ENCODE data around the gene TTC23L.

Gene TTC23L

DNA sequence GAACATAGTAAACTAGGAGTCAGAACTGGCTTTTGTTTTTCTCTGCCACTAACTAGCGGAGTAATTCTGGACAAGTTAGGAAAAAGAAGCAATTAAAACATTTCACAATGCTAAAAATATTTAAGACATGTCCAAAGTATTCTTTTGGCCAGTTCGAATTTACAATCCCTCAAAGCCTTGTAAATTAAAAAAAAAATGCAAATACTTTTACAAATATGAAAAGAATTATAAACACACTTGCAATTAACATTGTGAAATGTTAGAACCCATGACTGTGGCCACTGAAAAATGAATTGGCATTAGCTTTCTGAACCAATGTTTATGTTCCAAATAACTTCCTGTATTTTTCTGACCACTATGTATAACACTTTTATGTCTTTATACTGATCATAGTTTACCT is 74.1 kb downstream of the TTC23L start:
- Histone ChIP-seq H4K20me1 (ENCODE audit: insufficient read depth, low read length, poor library complexity, severe bottlenecking) (peaks cover 39% of the 10 kb centered on the region), H3K36me3 (ENCODE audit: insufficient read depth, low read length) (peaks cover 29% of the 10 kb centered on the region; the same call in 1 of the 2 replicates), H3K9me2 (replicated peaks; ENCODE audit: low read depth, low read length) (no peaks in the 10 kb centered on the region), H3K79me2 (ENCODE audit: insufficient read depth, low read length) (peaks cover 72% of the 10 kb centered on the region), H3K4me3 (ENCODE audit: low read length, poor library complexity, severe bottlenecking) (peak overlapping the region; percentile 97), H3K4me2 (ENCODE audit: low read depth, low read length, poor library complexity, severe bottlenecking) (peak overlapping the region; percentile 82), H3K4me1 (ENCODE audit: insufficient read depth, low read length, poor library complexity, severe bottlenecking) (peaks cover 32% of the 10 kb centered on the region), H3K9me3 (ENCODE audit: insufficient read depth, low read depth, low read length) (no peaks in the 10 kb centered on the region), H3K9ac (ENCODE audit: low read depth, low read length, poor library complexity, severe bottlenecking) (peak overlapping the region; percentile 91), H3F3A (ENCODE audit: low read depth) (no peaks in the 10 kb centered on the region), H3K27me3 (ENCODE audit: insufficient read depth, low read length, poor library complexity, severe bottlenecking) (no peaks in the 10 kb centered on the region), H2AFZ (ENCODE audit: low read length) (no peak overlapping the region)
- TF ChIP-seq, protein P1, sequence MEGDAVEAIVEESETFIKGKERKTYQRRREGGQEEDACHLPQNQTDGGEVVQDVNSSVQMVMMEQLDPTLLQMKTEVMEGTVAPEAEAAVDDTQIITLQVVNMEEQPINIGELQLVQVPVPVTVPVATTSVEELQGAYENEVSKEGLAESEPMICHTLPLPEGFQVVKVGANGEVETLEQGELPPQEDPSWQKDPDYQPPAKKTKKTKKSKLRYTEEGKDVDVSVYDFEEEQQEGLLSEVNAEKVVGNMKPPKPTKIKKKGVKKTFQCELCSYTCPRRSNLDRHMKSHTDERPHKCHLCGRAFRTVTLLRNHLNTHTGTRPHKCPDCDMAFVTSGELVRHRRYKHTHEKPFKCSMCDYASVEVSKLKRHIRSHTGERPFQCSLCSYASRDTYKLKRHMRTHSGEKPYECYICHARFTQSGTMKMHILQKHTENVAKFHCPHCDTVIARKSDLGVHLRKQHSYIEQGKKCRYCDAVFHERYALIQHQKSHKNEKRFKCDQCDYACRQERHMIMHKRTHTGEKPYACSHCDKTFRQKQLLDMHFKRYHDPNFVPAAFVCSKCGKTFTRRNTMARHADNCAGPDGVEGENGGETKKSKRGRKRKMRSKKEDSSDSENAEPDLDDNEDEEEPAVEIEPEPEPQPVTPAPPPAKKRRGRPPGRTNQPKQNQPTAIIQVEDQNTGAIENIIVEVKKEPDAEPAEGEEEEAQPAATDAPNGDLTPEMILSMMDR (conservative IDR thresholded peaks at IDR 0.05; ENCODE audit: low read length), result no peak
- no peak for TF ChIP-seq EZH2phosphoT487 (IDR thresholded peaks at IDR 0.05; ENCODE audit: borderline replicate concordance)

DNA sequence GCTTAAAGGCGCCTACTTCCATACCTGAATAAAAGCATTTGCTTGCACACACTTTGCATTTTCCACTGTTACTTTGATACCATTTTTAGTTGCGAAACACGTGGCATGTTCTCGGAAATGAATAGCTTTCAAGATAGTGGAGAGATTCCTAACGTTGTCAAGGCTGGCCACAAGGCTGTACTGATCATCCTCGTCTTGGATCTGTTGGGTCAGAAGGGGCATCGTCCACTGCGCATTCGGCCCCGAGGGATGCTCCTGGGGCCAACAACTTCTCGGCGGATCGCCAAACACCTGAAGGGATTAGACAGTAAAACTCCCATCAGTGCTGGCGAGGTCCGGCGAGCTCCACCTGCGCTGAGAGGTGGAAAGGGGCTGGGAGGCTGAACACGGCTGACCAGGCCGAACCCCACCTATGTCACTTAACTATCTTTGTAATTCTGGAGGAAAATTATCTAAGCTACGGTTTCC is 75.7 kb downstream of the TTC23L start:
- H3K4me3 ChIP-seq (ENCODE audit: low read length, poor library complexity, severe bottlenecking), result peak overlapping the region; percentile 97
- H3K79me2 ChIP-seq (ENCODE audit: insufficient read depth, low read length), result peaks cover 88% of the 10 kb centered on the region
- H3K4me1 ChIP-seq (ENCODE audit: insufficient read depth, low read length, poor library complexity, severe bottlenecking), result peaks cover 40% of the 10 kb centered on the region
- H4K20me1 ChIP-seq (ENCODE audit: insufficient read depth, low read length, poor library complexity, severe bottlenecking), result peaks cover 54% of the 10 kb centered on the region
- no peaks in the 10 kb centered on the region for H3K9me2 ChIP-seq (replicated peaks; ENCODE audit: low read depth, low read length)
- H3K4me2 ChIP-seq (ENCODE audit: low read depth, low read length, poor library complexity, severe bottlenecking), result peak overlapping the region; percentile 82
- no peaks in the 10 kb centered on the region for H3K27me3 ChIP-seq (ENCODE audit: insufficient read depth, low read length, poor library complexity, severe bottlenecking)
- peak overlapping the region; percentile 93 for H2AFZ ChIP-seq (ENCODE audit: low read length)
- H3K9ac ChIP-seq (ENCODE audit: low read depth, low read length, poor library complexity, severe bottlenecking), result peak overlapping the region; percentile 91
- no peaks in the 10 kb centered on the region for H3K9me3 ChIP-seq (ENCODE audit: insufficient read depth, low read depth, low read length)
- H3K36me3 ChIP-seq (ENCODE audit: insufficient read depth, low read length), result peaks cover 19% of the 10 kb centered on the region
- TF ChIP-seq, protein P1 (conservative IDR thresholded peaks at IDR 0.05; ENCODE audit: low read length), result no peak
- TF ChIP-seq EZH2phosphoT487 (IDR thresholded peaks at IDR 0.05; ENCODE audit: borderline replicate concordance), result no peak
- H3F3A ChIP-seq (ENCODE audit: low read depth), result no peaks in the 10 kb centered on the region

- no peaks in the 10 kb centered on the region for H3K9me3 ChIP-seq (ENCODE audit: insufficient read depth, low read depth, low read length)
Observed at GRCh38 chr5:34915139-34915855, 76.3 kb downstream of the TTC23L start, which contains the start of the genes BRIX1 and RAD1. BRIX1 (plus strand) TSS chr5:34915711; CDS start chr5:34915739, 28 bp downstream. RAD1 (minus strand) TSS chr5:34915504; CDS start chr5:34914892, 612 bp downstream.

More at GRCh38 chr5:34915139-34915855, 76.3 kb downstream of the TTC23L start, which contains the start of the genes BRIX1 and RAD1:
- Histone ChIP-seq H3K4me1 (ENCODE audit: insufficient read depth, low read length, poor library complexity, severe bottlenecking) (peaks cover 41% of the 10 kb centered on the region), H4K20me1 (ENCODE audit: insufficient read depth, low read length, poor library complexity, severe bottlenecking) (peaks cover 60% of the 10 kb centered on the region), H3K9me2 (replicated peaks; ENCODE audit: low read depth, low read length) (no peaks in the 10 kb centered on the region), H3K4me3 (ENCODE audit: low read length, poor library complexity, severe bottlenecking) (peak within 1 kb of the TSS; percentile 97), H3K36me3 (ENCODE audit: insufficient read depth, low read length) (peaks cover 24% of the 10 kb centered on the region), H3K27me3 (ENCODE audit: insufficient read depth, low read length, poor library complexity, severe bottlenecking) (no peaks in the 10 kb centered on the region), H3K4me2 (ENCODE audit: low read depth, low read length, poor library complexity, severe bottlenecking) (peak within 1 kb of the TSS; percentile 99), H3F3A (ENCODE audit: low read depth) (no peaks in the 10 kb centered on the region), H3K79me2 (ENCODE audit: insufficient read depth, low read length) (peaks cover 93% of the 10 kb centered on the region), H3K9ac (ENCODE audit: low read depth, low read length, poor library complexity, severe bottlenecking) (peak within 1 kb of the TSS; percentile 91), H2AFZ (ENCODE audit: low read length) (peak within 1 kb of the TSS; percentile 93)
- TF ChIP-seq EZH2phosphoT487 (IDR thresholded peaks at IDR 0.05; ENCODE audit: borderline replicate concordance), result no peak
- TF ChIP-seq, protein P1 (conservative IDR thresholded peaks at IDR 0.05; ENCODE audit: low read length), result no peak
